Esophagus mucosa (tissue), 1 donor: ENCODE results near the gene PTGER1. TPM values are rescaled to one million over a fixed set of nuclear protein-coding genes. Genes with fewer than 3 reads are reported as not detected.
"Not testable (repeated sequence)": the region's sequence is repeated elsewhere in the genome, so short reads cannot be mapped to it uniquely, and the experiment has no call there.

Source experiments
- ATAC-seq: fragments of 200-7000 bp; cut with Tn5 transposase; one replicate; pipeline ENCODE4 v1.9.1; 2020
- total RNA-seq: library from RNA; stranded (reverse); gene quantifications from one replicate; pipeline ENCODE4 v1.2.4, GENCODE V29; 2023
- donor health status: DM: yes; HTN: yes; CAD: no.

PTGER1 gene, protein sequence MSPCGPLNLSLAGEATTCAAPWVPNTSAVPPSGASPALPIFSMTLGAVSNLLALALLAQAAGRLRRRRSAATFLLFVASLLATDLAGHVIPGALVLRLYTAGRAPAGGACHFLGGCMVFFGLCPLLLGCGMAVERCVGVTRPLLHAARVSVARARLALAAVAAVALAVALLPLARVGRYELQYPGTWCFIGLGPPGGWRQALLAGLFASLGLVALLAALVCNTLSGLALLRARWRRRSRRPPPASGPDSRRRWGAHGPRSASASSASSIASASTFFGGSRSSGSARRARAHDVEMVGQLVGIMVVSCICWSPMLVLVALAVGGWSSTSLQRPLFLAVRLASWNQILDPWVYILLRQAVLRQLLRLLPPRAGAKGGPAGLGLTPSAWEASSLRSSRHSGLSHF
- 0.44 TPM for total RNA-seq

DNA sequence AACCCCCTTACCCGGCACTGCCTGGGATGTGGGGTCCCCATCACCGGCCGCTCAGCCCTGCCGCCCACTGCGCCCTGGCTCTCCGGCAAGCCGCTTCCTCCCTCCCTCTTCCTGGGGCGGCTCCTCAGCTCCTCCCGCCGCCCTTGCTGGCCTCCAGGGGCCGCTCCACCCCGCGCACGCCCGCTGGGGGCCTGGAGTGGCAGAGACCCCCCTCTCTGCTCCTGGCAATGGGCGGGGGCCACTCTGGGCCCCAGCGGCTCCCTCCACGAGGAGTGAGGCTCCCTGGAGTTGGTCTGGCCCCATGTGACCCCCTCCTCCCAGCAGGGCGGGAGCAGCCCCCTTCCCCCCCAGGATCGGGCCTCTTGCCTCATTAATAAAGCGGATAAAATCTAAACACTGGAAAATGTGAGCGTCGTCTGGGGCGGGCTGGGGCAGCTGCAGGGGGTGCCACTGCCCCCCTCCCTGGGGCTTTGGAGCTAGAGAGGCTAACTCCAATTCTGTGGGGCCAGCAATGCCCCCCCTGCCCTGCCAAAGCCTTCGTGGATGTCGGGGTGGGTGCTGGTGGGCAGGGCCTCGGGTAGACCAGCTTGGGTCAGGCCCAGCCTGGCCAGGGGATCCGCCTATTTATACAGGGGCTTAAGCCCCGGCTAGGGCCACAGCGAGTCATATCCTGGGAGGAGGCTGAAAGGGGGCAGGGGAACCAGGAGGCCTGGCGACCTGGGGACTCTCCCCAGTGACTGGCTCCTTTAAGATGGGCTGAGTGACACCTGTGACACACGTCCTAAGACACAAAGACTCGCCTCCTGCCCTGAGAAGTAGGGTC is at the start of gene PTGER1:
TSS of gene PTGER1 (minus strand) at position 104 of the 823 bp plus-strand sequence. CDS start 1,034 bp downstream, outside the sequence.
- ATAC-seq, result peak; percentile 44

DNA sequence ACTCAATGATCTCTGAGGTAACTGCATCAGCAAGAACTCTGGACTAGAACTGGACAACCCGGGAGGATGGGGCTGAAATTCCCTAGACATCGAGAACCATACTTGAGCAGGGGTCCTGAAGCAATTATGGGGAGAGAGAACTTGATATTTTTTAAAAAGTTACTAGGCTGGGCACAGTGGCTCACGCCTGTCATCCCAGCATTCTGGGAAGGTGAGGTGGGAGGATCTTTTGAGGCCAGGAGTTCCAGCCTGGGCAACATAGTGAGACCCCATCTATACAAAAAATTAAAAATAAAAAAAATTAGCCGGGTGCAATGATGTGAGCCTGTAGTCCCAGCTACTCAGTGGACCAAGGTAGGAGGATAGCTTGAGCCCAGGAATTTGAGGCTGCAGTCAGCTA is 45.4 kb upstream of the PTGER1 start:
- ATAC-seq, result no peak

DNA sequence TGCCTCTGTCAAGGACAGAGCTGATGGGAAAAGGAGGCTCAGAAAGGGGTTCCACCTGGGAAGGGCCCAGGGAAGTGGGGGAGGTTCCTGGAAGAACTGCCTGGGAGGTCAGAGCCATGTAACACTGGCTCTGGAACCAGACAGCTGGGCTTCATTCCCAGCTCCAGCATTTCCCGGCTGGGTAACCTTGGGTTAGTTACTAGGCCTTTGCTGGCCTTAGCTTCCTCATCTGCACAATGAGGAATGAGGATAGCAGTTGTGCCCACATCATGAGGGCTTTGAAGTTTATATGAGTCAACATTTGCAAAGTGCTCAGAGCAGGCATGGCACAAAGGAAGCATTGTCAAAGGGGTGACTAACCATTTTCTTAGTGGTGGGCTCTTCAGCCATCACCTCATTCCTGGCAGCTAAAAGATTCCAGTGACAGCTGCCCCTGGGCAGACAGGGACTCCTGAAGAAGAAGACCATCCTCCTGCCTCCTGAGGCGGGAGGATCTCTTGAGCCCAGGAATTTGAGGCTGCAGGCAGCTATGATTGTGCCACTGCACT is 44.8 kb upstream of the PTGER1 start:
- peak; percentile 35 for ATAC-seq

DNA sequence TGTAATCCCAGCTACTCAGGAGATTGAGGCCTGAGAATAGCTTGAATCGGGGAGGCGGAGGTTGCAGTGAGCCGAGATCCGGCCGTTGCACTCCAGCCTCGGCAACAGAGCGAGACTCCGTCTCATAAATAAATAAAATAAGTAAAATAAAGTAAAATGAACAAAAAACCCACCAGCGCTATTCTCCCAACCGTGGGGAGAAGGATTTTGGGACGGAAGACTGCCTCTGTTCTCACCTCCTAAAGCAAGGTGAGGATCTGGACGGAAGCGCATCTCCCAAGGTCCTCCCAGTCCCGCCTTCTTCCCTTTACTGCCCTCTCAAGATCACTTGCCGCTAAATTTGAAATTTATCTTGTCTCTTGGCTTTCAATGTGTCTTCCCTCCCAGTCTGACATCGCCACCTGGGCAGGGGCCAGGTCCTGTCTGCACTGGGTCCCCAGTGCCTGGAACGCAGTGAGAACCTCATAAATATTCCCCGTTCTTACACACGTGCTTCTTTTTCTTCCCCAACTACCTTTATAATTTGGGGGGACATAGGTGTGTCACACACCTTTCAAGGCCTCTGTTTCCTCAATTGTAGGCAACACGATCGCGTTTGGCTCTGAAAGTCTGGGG is 44.2 kb upstream of the PTGER1 start:
- no peak for ATAC-seq

DNA sequence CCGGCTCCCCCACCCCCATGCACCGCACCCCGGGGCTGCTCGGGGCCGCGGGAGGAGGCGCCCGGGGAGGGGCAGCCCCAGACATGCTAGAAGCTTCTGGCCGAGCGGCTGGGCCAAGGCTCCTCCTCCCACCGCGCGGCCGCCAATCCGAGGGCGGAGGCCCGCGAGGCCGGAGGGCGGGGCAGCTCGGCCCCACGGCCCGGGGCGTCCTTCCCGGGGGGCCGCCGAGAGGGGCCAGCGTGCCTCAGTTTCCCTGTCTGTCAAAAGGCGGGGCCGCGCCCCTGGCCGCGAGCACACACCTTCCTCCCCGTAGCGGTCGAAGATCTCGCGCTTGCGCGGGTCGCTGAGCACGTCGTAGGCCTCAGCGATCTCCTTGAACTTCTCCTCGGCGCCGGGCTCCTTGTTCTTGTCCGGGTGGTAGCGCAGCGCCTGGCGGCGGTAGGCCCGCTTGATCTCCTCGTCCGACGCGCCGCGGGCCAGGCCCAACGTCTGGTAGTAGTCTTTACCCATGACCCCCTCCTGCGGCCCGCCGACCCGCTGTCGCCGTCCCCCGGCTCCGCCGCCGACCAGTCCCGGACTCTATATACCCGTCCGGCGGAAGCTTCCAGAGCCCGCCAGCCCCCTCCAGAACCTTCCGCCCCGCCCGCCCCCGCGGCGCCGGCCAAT is 42.8 kb upstream of the PTGER1 start, which contains the start of gene DNAJB1:
TSS of gene DNAJB1 (minus strand) at position 558 of the 666 bp plus-strand sequence. CDS start at position 510, 48 bp downstream.
- peak; percentile 76 for ATAC-seq

DNA sequence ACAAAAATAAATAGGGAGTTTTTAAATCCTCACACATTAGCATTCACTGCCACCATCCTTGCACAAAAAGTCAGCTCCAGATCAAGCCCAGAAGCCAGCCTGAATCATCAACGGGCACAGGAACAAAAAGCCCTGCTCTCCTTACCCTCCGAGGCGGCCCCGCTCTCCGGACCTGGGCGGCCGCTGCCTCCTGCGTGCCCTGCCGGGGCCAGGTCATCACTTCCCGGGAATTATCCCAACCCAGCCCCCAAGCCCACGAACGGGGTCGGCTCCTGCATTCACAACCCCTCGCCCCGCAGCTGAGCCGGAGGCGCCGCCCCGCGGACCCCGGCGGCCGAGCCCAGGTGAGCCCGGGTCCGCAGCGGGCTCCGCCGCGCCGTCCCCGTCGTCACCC is 42.3 kb upstream of the PTGER1 start:
- ATAC-seq, result no peak

DNA sequence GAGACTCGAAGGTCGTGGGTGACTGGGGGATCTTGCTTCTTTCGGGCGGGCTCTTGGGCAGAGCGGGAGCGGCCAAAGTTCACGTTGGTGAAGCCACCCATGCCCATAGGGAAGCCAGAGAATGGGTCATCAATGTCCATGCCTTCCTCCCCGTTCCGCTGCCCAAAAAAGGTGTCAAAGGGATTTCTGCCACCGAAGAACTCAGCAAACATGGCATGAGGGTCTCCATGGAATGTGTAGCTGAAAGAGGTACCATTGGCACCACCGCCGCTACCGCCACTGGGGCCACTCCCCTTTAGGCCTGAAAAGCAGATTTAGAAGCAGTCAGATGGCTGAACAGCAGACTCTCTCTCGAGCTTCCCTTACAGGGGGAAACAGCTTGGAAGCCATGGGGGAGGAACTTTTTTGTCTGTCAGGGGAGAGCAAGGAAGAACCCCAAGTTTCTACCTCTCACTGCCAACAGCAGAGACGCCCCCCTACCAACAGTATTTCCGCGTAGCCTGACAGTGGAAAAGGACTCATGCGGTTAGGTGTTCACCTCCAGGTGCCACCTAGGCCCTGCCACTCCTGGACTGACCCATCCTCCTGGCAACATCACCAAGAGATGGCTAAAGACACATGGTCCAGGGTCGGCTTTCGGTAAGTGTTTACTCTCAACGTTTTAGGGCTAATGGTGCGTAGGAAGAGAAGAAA is 41.7 kb upstream of the PTGER1 start:
- ATAC-seq, result no peak

DNA sequence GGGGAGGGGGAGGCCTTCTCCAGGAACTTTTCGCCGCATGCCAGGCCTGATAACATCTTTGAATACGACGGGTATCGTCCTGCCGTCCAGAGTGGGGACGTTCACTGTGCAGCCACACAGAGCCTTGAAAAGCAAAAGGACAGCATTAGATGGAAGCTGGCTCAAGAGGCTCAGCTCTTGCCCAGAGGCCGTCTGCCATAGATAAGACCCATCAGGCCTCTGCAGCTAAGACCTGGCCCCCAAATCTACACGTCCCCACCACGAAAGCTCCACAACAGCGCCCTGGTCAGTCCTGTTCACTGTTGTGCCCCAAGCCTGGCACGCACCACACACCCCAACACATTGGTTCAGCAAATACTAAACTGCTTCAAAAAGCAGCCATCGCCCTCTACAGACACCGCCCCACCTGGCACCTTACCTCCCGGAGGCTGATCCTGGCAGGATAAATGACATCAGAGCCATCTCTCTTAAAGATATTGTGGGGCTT is 40.9 kb upstream of the PTGER1 start:
- ATAC-seq, result no peak

DNA sequence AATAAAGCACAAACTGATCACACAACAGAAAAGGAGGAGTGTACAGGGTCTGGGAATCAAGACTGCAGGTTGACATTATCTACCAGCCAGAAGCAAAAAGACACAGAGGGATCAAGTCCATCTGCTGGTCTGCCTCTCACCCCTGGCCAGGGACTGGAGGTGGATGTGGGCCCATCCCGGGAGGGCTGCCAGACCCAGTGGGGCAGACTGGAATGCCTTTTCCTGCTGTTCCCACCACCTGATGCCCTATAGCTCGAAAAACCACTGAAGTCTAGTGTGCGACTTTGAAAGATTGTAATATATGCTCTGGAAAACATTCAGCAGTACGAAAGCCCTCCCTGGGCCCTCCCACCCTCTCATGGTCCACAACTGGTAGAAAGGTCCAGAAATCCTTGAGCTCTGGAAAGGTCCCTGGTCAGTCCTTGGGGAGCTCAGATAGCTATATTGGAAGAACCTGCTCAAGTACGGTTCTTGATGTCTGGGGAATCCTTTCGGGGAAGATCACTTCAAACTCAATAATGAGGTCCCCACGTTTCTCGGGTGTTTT is 40.4 kb upstream of the PTGER1 start:
- ATAC-seq, result no peak

DNA sequence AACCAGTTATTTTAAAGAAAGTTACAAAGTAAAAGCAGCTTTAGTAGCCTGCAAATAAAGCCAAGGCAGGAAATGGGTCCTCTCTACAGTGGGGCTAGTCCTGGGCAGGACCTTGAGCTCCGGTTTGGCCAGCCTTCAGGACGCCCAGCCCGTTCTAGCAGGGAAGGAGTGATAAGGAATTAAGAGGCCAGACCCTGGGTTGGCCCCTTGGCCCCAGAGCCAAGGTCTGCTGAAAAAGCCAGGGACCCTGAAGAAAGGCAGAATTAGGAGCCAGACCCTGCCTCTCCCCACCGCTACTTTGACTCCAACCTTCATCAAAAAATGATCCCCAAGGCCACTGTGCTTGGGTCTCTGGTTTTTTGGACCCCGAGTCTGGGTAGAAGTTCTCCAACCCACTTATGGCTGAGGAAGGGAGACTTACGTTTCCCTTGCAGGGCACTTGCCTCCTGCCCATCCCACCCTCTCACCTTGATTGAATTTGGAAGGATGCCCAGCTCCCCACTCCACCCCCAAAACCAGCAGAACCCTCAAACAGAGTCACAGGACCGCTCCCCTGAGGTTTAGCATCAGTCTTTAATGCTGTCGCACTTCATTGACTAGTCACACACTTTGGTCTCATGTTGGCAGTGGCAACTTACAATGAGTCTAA is 39.2 kb upstream of the PTGER1 start:
- ATAC-seq, result no peak

DNA sequence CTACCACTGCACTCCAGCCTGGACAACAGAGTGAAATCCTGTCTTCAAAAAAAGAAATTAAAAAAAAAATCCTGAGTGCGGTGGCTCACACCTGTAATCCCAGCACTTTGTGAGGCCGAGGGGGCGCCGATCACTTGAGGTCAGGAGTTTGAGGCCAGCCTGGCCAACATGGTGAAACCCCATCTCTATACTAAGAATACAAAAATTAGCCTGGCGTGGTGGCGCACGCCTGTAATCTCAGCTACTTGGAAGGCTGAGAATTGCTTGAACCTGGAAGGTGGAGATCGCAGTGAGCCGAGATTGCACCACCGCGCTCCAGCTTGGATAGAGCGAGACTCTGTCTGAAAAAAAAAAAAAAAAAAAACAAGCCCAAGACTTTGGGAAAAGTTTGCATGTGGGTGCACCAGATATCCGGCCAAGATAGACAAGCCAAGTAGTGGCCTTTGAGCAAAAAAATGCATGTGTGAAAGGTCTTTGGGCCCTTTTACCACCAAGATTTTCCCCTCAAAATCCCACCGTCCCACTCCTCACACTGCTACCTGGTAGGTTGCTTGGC is 37.3 kb upstream of the PTGER1 start:
- ATAC-seq, result no peak

DNA sequence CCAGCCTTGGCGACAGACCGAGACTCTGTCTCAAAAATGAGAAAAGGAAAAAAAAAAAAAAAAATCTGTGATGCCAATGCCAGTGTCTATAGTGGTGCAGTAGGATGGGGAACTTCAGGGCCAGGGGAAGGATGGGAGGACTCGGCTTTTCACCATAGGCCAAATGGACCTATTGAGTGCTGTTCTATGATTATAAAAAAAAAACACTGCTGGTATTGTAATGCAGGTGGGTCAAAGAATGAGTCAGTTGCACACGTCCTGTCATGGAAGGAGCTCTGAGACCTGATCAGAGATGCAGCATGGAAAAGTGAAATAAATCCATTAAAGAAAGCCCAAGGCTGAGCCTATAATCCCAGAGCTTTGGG is 36.1 kb upstream of the PTGER1 start:
- ATAC-seq, result peak; percentile 24

DNA sequence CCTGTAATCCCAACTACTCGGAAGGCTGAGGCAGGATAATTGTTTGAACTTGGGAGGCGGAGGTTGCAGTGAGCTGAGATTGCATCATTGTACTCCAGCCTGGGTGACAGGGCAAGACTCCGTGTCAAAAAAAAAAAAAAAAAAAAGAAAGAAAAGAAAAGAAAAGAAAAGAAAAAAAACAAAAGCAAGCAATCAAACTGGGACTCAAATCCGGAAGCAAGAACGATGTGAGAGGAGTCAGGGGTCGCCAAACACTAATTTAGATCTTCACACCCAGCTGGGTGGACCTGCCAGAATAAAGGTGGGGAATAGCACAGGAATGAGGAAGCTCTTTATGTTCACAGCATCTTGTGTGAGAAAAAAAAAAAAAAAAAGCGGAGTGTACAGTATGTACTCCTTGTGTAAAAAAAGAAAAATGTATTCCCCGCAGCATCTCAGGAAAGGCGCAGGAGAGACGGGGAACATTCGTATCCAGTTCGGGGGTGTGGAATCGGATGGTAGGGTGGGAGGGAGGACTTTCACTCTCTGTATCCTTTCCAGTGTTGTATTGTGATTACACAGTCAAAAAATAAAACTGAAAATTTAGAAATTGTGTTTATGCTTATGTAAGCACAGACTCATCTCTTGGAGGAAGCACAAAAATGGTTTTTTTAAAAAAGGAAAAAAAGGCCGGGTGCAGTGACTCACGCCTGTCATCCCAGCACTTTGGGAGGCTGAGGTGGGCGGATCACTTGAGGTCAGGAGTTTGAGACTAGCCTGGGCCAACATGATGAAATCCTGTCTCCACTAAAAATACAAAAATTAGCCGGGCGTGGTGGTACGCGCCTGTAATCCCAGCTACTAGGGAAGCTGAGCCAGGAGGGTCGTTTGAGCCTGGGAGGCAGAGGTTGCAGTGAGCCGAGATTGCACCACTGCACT is 35.4 kb upstream of the PTGER1 start:
- ATAC-seq, result peak; percentile 28

DNA sequence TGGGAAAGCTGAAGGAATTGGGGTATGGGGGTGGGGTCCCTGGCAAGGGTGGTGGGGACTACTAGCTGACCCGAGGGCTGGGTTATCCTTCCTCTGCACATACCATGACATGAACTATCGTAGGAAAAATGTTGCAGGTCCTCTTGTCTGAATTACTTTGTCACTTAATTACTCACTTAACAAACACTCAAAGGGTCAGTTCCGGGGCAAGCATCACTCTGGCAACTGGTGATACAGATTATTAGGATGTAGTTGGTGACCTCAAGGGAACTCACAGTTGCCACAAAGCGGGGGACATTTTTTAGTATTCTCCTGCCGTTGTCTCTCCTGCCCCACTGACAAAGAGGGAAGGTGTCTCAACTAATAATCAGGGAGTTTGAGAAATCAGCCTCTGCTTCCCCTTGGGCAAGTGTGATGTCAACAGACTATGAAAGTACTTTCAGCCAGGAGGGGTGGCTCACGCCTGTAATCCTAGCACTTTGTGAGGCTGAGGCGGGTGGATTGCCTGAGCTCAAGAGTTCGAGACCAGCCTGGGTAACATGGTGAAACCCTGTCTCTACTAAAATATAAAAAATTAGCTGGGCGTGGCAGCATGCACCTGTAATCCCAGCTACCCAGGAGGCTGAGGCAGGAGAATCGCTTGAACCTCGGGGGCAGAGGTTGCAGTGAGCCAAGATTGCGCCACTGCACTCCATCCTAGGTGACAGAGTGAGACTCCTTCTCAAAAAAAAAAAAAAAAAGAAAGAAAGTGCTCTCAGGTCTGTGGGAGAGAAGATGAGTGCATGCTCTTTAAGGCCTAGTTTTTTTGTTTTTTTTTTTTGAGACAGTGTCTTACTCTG is 32.8 kb upstream of the PTGER1 start:
- peak; percentile 27 for ATAC-seq

DNA sequence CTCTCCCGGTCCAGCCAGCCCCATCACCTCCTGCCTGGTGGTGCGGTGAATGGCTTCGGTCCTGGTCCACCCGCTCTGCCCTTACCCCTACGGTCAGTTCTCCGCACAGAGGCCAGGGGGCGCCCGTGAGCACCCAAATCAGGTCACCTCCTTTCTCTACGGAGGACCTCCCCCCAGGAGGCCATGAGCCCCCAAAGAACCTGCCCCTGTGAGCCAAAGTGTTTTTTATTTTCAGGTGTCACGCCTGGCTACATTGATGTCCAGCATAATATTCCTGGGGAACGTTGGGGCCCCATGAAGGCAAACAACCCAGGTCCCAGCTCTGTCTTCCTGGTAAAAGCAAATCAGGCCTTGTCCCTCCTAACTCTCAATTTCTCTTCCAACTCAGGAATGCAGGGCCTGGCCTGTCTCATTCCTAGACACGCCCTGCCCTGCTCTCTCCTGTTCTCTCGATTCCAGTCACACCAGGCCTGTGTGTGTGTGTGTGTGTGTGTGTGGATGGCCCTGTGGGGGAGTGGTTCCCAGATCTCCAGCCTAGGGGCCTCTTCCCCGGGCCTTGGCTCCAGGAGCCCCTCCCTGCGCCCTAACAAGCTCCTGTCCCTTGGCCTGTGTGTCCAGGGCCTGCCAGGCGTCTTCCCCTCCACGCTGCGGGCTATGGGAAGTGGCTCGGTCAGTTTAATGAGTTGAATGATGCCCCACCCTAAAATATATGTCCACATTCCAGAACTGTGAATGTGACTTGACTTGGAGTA is 30.5 kb upstream of the PTGER1 start:
- peak; percentile 71 for ATAC-seq

DNA sequence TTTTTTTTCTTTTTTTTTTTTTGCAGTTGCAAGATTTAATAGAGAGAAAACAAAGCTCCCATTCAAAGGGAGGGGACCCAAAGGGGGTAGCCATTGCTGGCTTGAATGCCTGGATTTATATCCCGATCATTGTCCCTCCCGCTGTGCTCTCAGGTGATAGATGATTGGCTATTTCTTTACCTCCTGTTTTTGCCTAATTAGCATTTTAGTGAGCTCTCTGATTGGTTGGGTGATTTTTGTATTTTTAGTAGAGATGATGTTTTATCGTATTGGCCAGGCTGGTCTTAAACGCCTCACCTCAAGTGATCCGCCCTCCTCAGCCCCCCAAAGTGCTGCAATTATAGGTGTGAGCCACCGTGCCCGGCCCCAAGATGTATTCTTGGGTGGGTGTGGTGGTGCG is 29.4 kb upstream of the PTGER1 start:
- not testable (repeated sequence) for ATAC-seq

DNA sequence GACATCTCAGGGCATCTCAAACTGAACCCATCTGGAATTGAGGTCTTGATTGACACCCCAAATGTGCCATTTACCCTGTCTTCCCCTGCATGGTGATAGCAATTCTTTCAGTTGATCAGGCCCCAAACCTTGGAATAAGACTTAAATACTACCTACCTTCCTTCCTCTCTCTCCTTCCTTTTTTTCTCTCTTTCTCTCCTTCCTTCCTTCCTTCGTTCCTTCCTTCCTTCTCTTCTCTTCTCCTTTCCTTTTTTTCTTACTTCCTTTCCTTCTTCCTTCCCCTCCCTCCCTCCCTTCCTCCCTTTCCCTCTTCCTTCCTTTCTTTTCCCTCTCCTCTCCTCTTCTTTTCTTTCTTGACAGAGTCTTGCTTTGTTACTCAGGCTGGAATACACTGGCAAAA is 28.1 kb upstream of the PTGER1 start:
- no peak for ATAC-seq
